Spinal cord (tissue), 10 donors: Measurements from ENCODE around the gene PRKD1. TPM values are rescaled to one million over a fixed set of nuclear protein-coding genes. Genes with fewer than 3 reads are reported as not detected.
A peak's percentile ranks its signal among the peaks of the same experiment; 100 is the strongest.
"Not testable (repeated sequence)": the region's sequence is repeated elsewhere in the genome, so short reads cannot be mapped to it uniquely, and the experiment has no call there.

Experiments
- DNase-seq, 6 donors: peaks; one replicate each; pipeline versions ENCODE4 v3.0.0 to v3.0.0-alpha.2; 2013 to 2015; ENCODE audit warnings: low spot score in 6 of 6, low read depth in 4 of 6
- H3K27ac ChIP-seq: one replicate; pipeline ENCODE4 v1.5.1; 2013; ENCODE audit warnings: low read depth, low read length, control low read depth
- H3K27me3 ChIP-seq: one replicate; pipeline ENCODE4 v1.6.1; 2013; ENCODE audit warnings: low read length; ENCODE audit not compliant: control insufficient read depth, insufficient read depth
- H3K36me3 ChIP-seq: one replicate; pipeline ENCODE4 v1.6.1; 2013; ENCODE audit warnings: low read length; ENCODE audit not compliant: control insufficient read depth, insufficient read depth
- H3K4me1 ChIP-seq: one replicate; pipeline ENCODE4 v1.6.1; 2013; ENCODE audit warnings: low read length; ENCODE audit not compliant: control insufficient read depth, insufficient read depth
- H3K4me3 ChIP-seq: one replicate; pipeline ENCODE4 v1.5.1; 2013; ENCODE audit warnings: low read depth, low read length, control low read depth
- H3K9me3 ChIP-seq: one replicate; pipeline ENCODE4 v1.6.1; 2013; ENCODE audit warnings: low read length; ENCODE audit not compliant: control insufficient read depth, insufficient read depth
- WGBS: methylation state at CpG from one replicate; pipeline ENCODE4 v1.1.5; 2013; ENCODE audit warnings: missing lambda C conversion rate; ENCODE audit not compliant: insufficient coverage; 5-methylcytosine and 5-hydroxymethylcytosine counted together
- polyA plus RNA-seq, 2 donors: library from polyadenylated mRNA; unstranded; fragments of 120-200 nt; gene quantifications; one replicate each; pipeline ENCODE4 v1.2.1, GENCODE V29; 2013; ENCODE audit not compliant: insufficient read length in 2 of 2
- total RNA-seq, 2 donors: library from RNA; depleted of rRNA in 1 of 2; stranded (reverse); fragments of 120-200 nt in 1 of 2; fragments of >200 nt in 1 of 2; gene quantifications; one replicate each; pipeline versions ENCODE4 v1.2.3 to v1.2.4, GENCODE V29; 2013 to 2014
- donor health status: healthy.

The PRKD1 gene
- total and polyA plus RNA-seq, 4 donors: 14.4 to 23.9 (median 20.9) TPM

- 60% methylated on average over 1 of the region's 1 CpG for WGBS
- no peaks in the 10 kb centered on the region for H3K36me3 ChIP-seq
- H3K27ac ChIP-seq: peak overlapping the region; percentile 55
Measured at GRCh38 chr14:29716150-29716549, 211.5 kb downstream of the PRKD1 start.

GRCh38 chr14:29712601-29713000, 215.0 kb downstream of the PRKD1 start:
- no CpG with 5 or more reads among the region's 1 CpG for WGBS
- Histone ChIP-seq H3K4me3 (no peak overlapping the region), H3K27ac (no peak overlapping the region), H3K27me3 (no peaks in the 10 kb centered on the region), H3K4me1 (peaks cover 3% of the 10 kb centered on the region), H3K36me3 (no peaks in the 10 kb centered on the region), H3K9me3 (no peaks in the 10 kb centered on the region)
- DNase-seq: peak in 1 of 6 donors; percentile 53

More at GRCh38 chr14:29716150-29716549, 211.5 kb downstream of the PRKD1 start:
- no peaks in the 10 kb centered on the region for H3K9me3 ChIP-seq
- peaks cover 3% of the 10 kb centered on the region for H3K4me1 ChIP-seq
- H3K27me3 ChIP-seq: no peaks in the 10 kb centered on the region
- peak in 1 of 6 donors; percentile 27 for DNase-seq
- no peak overlapping the region for H3K4me3 ChIP-seq

GRCh38 chr14:29710015-29710414, 217.6 kb downstream of the PRKD1 start:
- no peak for DNase-seq
- no CpG with 5 or more reads among the region's 2 CpGs for WGBS
- Histone ChIP-seq H3K4me3 (no peak overlapping the region), H3K27me3 (no peaks in the 10 kb centered on the region), H3K4me1 (no peaks in the 10 kb centered on the region), H3K36me3 (no peaks in the 10 kb centered on the region), H3K27ac (no peak overlapping the region), H3K9me3 (no peaks in the 10 kb centered on the region)

GRCh38 chr14:29709490-29709889, 218.2 kb downstream of the PRKD1 start:
- Histone ChIP-seq H3K27ac (no peak overlapping the region), H3K4me3 (no peak overlapping the region), H3K9me3 (no peaks in the 10 kb centered on the region), H3K4me1 (no peaks in the 10 kb centered on the region), H3K27me3 (no peaks in the 10 kb centered on the region), H3K36me3 (no peaks in the 10 kb centered on the region)
- no peak for DNase-seq

GRCh38 chr14:29706700-29707099, 220.9 kb downstream of the PRKD1 start:
- H3K4me1 ChIP-seq: no peaks in the 10 kb centered on the region
- no peaks in the 10 kb centered on the region for H3K9me3 ChIP-seq

GRCh38 chr14:29705801-29706200, 221.8 kb downstream of the PRKD1 start:
- no CpG with 5 or more reads among the region's 1 CpG for WGBS
- H3K4me1 ChIP-seq: no peaks in the 10 kb centered on the region
- no peaks in the 10 kb centered on the region for H3K9me3 ChIP-seq
- H3K36me3 ChIP-seq: peaks cover 1% of the 10 kb centered on the region
- DNase-seq: no peak
- H3K27ac ChIP-seq: no peak overlapping the region
- no peaks in the 10 kb centered on the region for H3K27me3 ChIP-seq
- H3K4me3 ChIP-seq: no peak overlapping the region

More at GRCh38 chr14:29706700-29707099, 220.9 kb downstream of the PRKD1 start:
- no peak overlapping the region for H3K4me3 ChIP-seq
- no peak for DNase-seq
- H3K36me3 ChIP-seq: no peaks in the 10 kb centered on the region
- H3K27ac ChIP-seq: no peak overlapping the region
- no CpG with 5 or more reads among the region's 1 CpG for WGBS
- H3K27me3 ChIP-seq: no peaks in the 10 kb centered on the region

GRCh38 chr14:29689597-29689996, 238.1 kb downstream of the PRKD1 start:
- H3K36me3 ChIP-seq, H3K4me1 ChIP-seq, H3K27ac ChIP-seq, DNase-seq, H3K4me3 ChIP-seq, H3K9me3 ChIP-seq, H3K27me3 ChIP-seq: not testable (repeated sequence)
- no CpG with 5 or more reads among the region's 2 CpGs for WGBS

GRCh38 chr14:29687866-29688265, 239.8 kb downstream of the PRKD1 start:
- no peaks in the 10 kb centered on the region for H3K36me3 ChIP-seq
- no peak for DNase-seq
- H3K27ac ChIP-seq: no peak overlapping the region
- no peak overlapping the region for H3K4me3 ChIP-seq
- H3K4me1 ChIP-seq: peaks cover under 1% of the 10 kb centered on the region
- H3K27me3 ChIP-seq: no peaks in the 10 kb centered on the region
- H3K9me3 ChIP-seq: peaks cover 3% of the 10 kb centered on the region
- WGBS: 64% methylated on average over 2 of the region's 2 CpGs

- no peak for DNase-seq
- H3K4me3 ChIP-seq: no peak overlapping the region
- H3K27ac ChIP-seq: no peak overlapping the region
- no peaks in the 10 kb centered on the region for H3K36me3 ChIP-seq
- WGBS: no CpG with 5 or more reads among the region's 5 CpGs
- no peaks in the 10 kb centered on the region for H3K27me3 ChIP-seq
- H3K4me1 ChIP-seq: peaks cover 2% of the 10 kb centered on the region
- H3K9me3 ChIP-seq: peaks cover 3% of the 10 kb centered on the region
Measured at GRCh38 chr14:29687071-29687765, 240.4 kb downstream of the PRKD1 start.

GRCh38 chr14:29684926-29685325, 242.7 kb downstream of the PRKD1 start:
- H3K4me1 ChIP-seq: peaks cover 2% of the 10 kb centered on the region
- no peaks in the 10 kb centered on the region for H3K27me3 ChIP-seq
- H3K9me3 ChIP-seq: peaks cover 2% of the 10 kb centered on the region
- DNase-seq: peak in 2 of 6 donors; percentile 19 to 54
- no peaks in the 10 kb centered on the region for H3K36me3 ChIP-seq
- no peak overlapping the region for H3K4me3 ChIP-seq
- peak overlapping the region; percentile 22 for H3K27ac ChIP-seq
